OCI-LY7 (cell line): Measurements from ENCODE around the gene BTC.

Experiments
- EZH2phosphoT487 ChIP-seq: fragments of 200-600 bp; sonication (generic); IDR thresholded peaks from 2 replicates; pipeline ENCODE4 v1.6.1; 2018; ENCODE audit warnings: low read depth, borderline replicate concordance, mild to moderate bottlenecking, mixed run types, antibody characterized with exemption, low read length, moderate library complexity, mixed read lengths
- TF ChIP-seq, protein P1 (sequence below): fragments of 200-600 bp; sonication (generic); conservative IDR thresholded peaks from 2 replicates; pipeline ENCODE4 v1.5.1; 2014; ENCODE audit warnings: mild to moderate bottlenecking, antibody characterized with exemption, low read length, moderate library complexity, mixed read lengths

DNA sequence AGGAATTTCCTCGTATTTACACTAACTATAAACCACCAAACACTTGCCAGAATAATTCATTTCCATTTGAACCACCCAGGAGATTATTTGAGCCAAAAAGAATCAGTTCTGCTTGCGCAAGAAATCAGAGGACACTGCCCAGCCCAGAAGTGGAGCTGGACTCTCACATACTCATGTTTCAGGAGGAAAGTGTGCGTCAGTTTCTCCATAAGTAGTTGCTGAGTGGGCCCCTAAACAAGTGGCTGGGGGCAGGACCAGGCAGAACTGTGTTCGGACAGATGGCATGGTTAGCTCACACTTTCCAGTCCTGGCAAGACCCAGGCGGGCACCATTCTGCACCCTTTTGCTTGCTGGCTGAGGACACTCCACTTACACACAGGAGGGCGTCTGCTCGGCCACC lies 38.8 kb downstream of the BTC start:
- TF ChIP-seq, protein P1, sequence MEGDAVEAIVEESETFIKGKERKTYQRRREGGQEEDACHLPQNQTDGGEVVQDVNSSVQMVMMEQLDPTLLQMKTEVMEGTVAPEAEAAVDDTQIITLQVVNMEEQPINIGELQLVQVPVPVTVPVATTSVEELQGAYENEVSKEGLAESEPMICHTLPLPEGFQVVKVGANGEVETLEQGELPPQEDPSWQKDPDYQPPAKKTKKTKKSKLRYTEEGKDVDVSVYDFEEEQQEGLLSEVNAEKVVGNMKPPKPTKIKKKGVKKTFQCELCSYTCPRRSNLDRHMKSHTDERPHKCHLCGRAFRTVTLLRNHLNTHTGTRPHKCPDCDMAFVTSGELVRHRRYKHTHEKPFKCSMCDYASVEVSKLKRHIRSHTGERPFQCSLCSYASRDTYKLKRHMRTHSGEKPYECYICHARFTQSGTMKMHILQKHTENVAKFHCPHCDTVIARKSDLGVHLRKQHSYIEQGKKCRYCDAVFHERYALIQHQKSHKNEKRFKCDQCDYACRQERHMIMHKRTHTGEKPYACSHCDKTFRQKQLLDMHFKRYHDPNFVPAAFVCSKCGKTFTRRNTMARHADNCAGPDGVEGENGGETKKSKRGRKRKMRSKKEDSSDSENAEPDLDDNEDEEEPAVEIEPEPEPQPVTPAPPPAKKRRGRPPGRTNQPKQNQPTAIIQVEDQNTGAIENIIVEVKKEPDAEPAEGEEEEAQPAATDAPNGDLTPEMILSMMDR: no peak
- TF ChIP-seq EZH2phosphoT487: no peak
